SU-DHL-6 (cell line): ENCODE results near the gene PPT1.

Experiments used
- CTCF ChIP-seq: fragments of 200-600 bp; sonication (generic); IDR thresholded peaks from one replicate; pipeline ENCODE4 v1.5.1; 2017; ENCODE audit warnings: antibody characterized with exemption, mild to moderate bottlenecking, low read length, moderate library complexity; ENCODE audit not compliant: insufficient read depth, poor library complexity, severe bottlenecking
- EZH2phosphoT487 ChIP-seq: fragments of 200-600 bp; sonication (generic), shearing (Covaris generic); conservative IDR thresholded peaks from 2 replicates; pipeline ENCODE4 v1.6.1; 2018; ENCODE audit warnings: mild to moderate bottlenecking, antibody characterized with exemption, low read length, moderate library complexity, mixed read lengths

- no peak for TF ChIP-seq CTCF
- TF ChIP-seq EZH2phosphoT487 = no peak
Measured at GRCh38 chr1:40102038-40102437, 5.0 kb upstream of the PPT1 start.
